Left ventricle myocardium inferior (tissue), 1 donor: ENCODE measurements around the gene SHISA6. TPM values are rescaled to one million over a fixed set of nuclear protein-coding genes. Genes with fewer than 3 reads are reported as not detected.

Source experiments
- DNase-seq: peaks from one replicate; pipeline ENCODE4 v3.0.0-alpha.2; 2020
- H3K27ac ChIP-seq: fragments of 200-600 bp; replicated peaks from 2 replicates; pipeline ENCODE4 v1.8.0; 2021
- H3K27me3 ChIP-seq: fragments of 200-600 bp; 2 replicates; pipeline ENCODE4 v1.8.0; 2021; ENCODE audit warnings: low read depth
- H3K36me3 ChIP-seq: fragments of 200-600 bp; 2 replicates; pipeline ENCODE4 v1.8.0; 2021
- H3K4me1 ChIP-seq: fragments of 200-600 bp; 2 replicates; pipeline ENCODE4 v1.8.0; 2021
- H3K4me3 ChIP-seq: fragments of 200-600 bp; 2 replicates; pipeline ENCODE4 v1.8.0; 2021; ENCODE audit warnings: mild to moderate bottlenecking, moderate library complexity
- H3K9me3 ChIP-seq: fragments of 200-600 bp; replicated peaks from 2 replicates; pipeline ENCODE4 v1.8.0; 2021
- intact Hi-C: fragments of 100-400 bp; cut with micrococcal nuclease; formaldehyde crosslinking; loops from one replicate; pipeline ENCODE4 v1.11.0; 2022
- total RNA-seq: library from RNA; stranded (reverse); fragmentation: NEBNext Ultra II Directional; extraction: Animal tissue kit (Norgen Biotek cat#: 25700); gene quantifications from one replicate; pipeline ENCODE4 v1.2.1, GENCODE V29; 2021
- TF ChIP-seq, protein P1 (sequence below): fragments of 200-600 bp; IDR thresholded peaks from 2 replicates; pipeline ENCODE4 v1.8.0; 2021; ENCODE audit warnings: antibody characterized with exemption, mild to moderate bottlenecking, borderline replicate concordance
- donor health status: DM: no; HTN: yes; CAD: no; lungs with severe emphysema.

SHISA6 gene
- total RNA-seq, 1 donor from 2014 or later = 0.66 TPM

DNA sequence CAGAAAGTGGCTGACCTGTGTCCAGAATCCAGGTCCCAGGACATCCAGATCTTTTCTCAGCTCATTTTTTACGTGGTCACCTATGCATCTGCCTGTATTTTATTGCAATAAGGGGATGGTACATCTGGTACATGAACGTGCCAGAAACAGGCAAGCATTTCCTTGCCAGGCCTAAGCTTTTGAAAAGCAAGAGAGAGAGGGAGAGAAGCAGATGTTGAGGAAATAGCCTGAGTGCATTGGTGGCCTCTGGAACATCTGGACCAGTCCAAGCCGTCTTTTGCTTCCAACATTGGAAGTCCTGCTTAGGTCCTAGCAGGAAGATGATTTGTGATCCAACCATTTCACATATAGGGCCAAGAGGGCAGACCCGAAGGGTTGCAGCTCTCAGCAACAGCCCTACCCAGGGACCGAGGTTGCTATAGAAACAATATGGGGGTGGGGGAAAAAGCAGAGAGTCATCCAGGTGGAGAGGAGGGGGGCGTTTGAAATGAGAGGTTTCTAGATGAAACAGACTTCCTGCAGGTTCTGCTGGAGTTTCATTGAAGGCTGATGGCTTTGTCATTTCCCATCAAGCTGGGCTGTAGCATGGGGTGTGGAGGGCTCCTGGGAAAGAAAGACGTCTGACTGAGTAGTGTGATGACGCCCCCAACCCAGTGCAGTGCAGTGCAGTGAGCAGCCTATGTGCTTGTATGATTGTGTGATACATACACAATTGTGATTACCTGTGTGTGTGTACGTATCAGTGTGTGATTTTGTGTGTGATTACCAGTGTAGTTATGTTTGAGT, 61.6 kb downstream of the SHISA6 start:
- intact Hi-C loops = no loop called here
- Histone ChIP-seq H3K4me3 (no peak overlapping the region), H3K4me1 (no peaks in the 10 kb centered on the region)

DNA sequence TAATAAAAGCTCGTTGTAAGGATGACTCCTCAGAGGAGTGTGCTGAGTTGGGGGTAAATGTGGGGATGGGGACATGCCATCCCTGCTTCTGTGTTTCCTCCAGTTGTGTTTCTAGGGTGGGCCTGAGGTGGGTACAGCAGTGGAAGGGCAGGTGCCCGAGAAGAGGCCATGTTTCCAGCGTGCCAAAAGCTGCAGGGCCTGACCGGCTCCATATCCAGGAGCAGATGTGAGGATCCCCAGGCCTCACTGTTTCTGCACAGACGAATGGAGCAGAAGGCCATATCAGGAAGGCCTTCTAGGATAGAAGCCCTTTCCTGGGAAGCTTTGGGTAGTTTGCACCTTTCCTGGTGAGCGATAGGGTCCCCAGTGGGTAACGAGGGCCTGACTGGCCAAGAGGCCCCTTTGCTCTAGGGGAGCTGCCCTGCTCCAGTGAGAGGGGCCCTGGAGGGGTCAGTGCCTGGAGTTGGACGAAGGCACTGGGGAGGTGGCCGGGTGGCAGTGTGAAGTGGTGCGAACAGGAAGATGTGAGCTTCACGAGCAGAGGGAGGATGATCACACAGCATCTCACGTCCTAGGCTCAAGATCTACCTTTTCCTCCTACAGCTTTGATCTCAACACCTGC, 62.9 kb downstream of the SHISA6 start:
- peaks cover 13% of the 10 kb centered on the region for H3K27me3 ChIP-seq
- no peak overlapping the region for H3K27ac ChIP-seq
- TF ChIP-seq, protein P1, sequence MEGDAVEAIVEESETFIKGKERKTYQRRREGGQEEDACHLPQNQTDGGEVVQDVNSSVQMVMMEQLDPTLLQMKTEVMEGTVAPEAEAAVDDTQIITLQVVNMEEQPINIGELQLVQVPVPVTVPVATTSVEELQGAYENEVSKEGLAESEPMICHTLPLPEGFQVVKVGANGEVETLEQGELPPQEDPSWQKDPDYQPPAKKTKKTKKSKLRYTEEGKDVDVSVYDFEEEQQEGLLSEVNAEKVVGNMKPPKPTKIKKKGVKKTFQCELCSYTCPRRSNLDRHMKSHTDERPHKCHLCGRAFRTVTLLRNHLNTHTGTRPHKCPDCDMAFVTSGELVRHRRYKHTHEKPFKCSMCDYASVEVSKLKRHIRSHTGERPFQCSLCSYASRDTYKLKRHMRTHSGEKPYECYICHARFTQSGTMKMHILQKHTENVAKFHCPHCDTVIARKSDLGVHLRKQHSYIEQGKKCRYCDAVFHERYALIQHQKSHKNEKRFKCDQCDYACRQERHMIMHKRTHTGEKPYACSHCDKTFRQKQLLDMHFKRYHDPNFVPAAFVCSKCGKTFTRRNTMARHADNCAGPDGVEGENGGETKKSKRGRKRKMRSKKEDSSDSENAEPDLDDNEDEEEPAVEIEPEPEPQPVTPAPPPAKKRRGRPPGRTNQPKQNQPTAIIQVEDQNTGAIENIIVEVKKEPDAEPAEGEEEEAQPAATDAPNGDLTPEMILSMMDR = no peak
- H3K36me3 ChIP-seq = no peaks in the 10 kb centered on the region
- no peak overlapping the region for H3K4me3 ChIP-seq
- intact Hi-C loops = no loop called here
- H3K9me3 ChIP-seq = no peaks in the 10 kb centered on the region
- H3K4me1 ChIP-seq = no peaks in the 10 kb centered on the region
- DNase-seq = no peak

More for the DNA sequence above, 61.6 kb downstream of the SHISA6 start:
- Histone ChIP-seq H3K27me3 (peaks cover 5% of the 10 kb centered on the region), H3K27ac (no peak overlapping the region), H3K36me3 (no peaks in the 10 kb centered on the region), H3K9me3 (no peaks in the 10 kb centered on the region)
- DNase-seq = no peak
- TF ChIP-seq, protein P1 = no peak

DNA sequence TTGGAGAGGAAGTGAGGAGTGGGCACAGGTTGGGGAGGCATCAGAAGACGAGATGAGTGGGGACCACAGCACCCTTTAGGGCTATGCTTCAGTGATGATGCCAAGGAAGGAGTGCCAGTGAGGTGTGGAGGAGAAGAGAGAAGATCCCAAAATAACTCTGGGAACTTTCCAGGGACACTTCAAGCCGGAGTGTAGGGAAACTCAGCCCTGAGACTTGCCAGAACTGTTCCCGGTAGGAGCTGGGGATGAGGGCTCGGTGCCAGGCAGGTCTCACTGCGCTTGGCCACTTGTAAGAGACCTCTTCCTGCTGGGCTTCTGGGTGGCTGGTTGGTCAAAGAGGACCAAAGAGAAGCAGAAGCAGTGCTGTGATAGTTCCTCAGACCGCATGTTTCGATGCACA, 63.6 kb downstream of the SHISA6 start:
- no peak for DNase-seq
- intact Hi-C loops = no loop called here
- TF ChIP-seq, protein P1 = no peak

DNA sequence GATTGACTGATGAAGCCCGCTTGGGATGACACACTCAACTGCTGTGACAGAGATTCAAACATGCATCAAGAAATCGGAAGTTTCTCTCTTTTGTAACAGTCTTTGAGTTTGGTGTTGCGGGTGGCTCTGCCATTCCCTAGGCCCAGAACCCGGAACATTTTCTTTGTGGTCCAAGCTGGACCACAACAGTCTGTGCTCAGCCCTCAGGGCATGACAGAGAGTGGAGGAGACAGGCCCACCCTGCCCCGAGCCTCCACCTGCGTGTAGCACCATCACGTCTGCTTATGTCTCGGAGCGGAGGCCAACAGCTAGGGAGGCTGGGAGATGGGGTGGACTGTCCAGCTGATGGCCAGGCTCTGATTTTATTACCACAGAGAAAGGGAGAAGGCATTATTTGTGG, 64.5 kb downstream of the SHISA6 start:
- no peak overlapping the region for H3K4me3 ChIP-seq
- peaks cover 13% of the 10 kb centered on the region for H3K27me3 ChIP-seq
- H3K4me1 ChIP-seq = no peaks in the 10 kb centered on the region
- TF ChIP-seq, protein P1 = no peak
- no peak for DNase-seq
- intact Hi-C loops = no loop called here
- H3K9me3 ChIP-seq = no peaks in the 10 kb centered on the region
- H3K27ac ChIP-seq = no peak overlapping the region
- H3K36me3 ChIP-seq = no peaks in the 10 kb centered on the region

More for the DNA sequence above, 63.6 kb downstream of the SHISA6 start:
- H3K4me3 ChIP-seq = no peak overlapping the region
- H3K4me1 ChIP-seq = no peaks in the 10 kb centered on the region
- no peak overlapping the region for H3K27ac ChIP-seq
- no peaks in the 10 kb centered on the region for H3K9me3 ChIP-seq
- H3K27me3 ChIP-seq = peaks cover 13% of the 10 kb centered on the region
- no peaks in the 10 kb centered on the region for H3K36me3 ChIP-seq

DNA sequence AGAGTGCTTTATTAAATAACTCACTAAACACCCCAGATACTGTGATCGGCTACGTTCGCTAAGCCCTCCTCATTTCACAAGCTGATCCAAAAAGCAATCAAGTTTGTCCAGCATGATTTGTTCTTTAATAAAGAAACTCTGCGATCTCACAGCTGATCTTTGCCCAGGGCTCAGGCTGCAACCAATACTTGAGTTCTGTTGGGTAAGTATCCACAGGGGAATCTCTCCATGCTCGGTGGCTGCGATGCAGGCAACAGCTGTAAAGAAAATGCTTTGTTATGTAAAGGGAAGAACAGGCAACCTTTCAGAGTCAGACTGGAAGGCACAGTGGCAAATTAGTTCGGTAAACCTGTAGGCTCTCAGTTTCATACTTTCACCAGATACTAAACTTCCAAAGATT, 67.5 kb downstream of the SHISA6 start:
- no peak for DNase-seq
- intact Hi-C loops = no loop called here
- Histone ChIP-seq H3K4me3 (no peak overlapping the region), H3K4me1 (no peaks in the 10 kb centered on the region), H3K27ac (no peak overlapping the region), H3K27me3 (peaks cover 13% of the 10 kb centered on the region), H3K9me3 (no peaks in the 10 kb centered on the region), H3K36me3 (no peaks in the 10 kb centered on the region)
- TF ChIP-seq, protein P1 = no peak
